Measurements from ENCODE around the gene LRRC3. TPM values are rescaled to one million over a fixed set of nuclear protein-coding genes. Genes with fewer than 3 reads are reported as not detected.

Gene LRRC3
- total RNA-seq = 1 to 10 TPM; 1.7 to 3.1 TPM

GRCh38 chr21:44454747-44455523 lies at the start of gene LRRC3:
Gene LRRC3 (plus strand): TSS chr21:44455510. CDS start chr21:44456645, 1,135 bp downstream.

Small RNA genes within 50 kb of the gene (small RNA-seq; reads per million reads assigned to genes)
- gene RF00285 = 0 reads per million in 2 donors

Other genes with a start within 250 kb of the LRRC3 start
- under 1 TPM in 1 of 2 donors, not detected in 1; under 0.01 TPM for gene ICOSLG, start 214.6 kb upstream of the LRRC3 start, total RNA-seq
- gene DNMT3L, start 193.6 kb upstream of the LRRC3 start, total RNA-seq = not detected
- gene AIRE, start 169.6 kb upstream of the LRRC3 start, total RNA-seq = not detected
- gene PFKL, start 155.5 kb upstream of the LRRC3 start, total RNA-seq = 100 to 1,000 TPM; 109 to 113 TPM
- 10 to 100 TPM in 1 of 2 donors, 1 to 10 TPM in 1; 7.7 to 13.1 TPM for gene CFAP410, start 116.1 kb upstream of the LRRC3 start, total RNA-seq
- gene TRPM2, start 101.9 kb upstream of the LRRC3 start, total RNA-seq = under 1 TPM in 1 of 2 donors, not detected in 1; under 0.01 TPM
- not detected for gene KRTAP10-1, start 84.7 kb downstream of the LRRC3 start, total RNA-seq
- gene KRTAP10-2, start 96.0 kb downstream of the LRRC3 start, total RNA-seq = not detected
- gene KRTAP10-3, start 103.3 kb downstream of the LRRC3 start, total RNA-seq = not detected
- not detected for gene KRTAP10-4, start 118.2 kb downstream of the LRRC3 start, total RNA-seq
- gene KRTAP10-5, start 125.1 kb downstream of the LRRC3 start, total RNA-seq = not detected
- gene KRTAP10-6, start 137.0 kb downstream of the LRRC3 start, total RNA-seq = not detected
- not detected for gene KRTAP10-7, start 145.1 kb downstream of the LRRC3 start, total RNA-seq
- not detected for gene KRTAP10-8, start 156.6 kb downstream of the LRRC3 start, total RNA-seq
- not detected for gene KRTAP10-9, start 171.6 kb downstream of the LRRC3 start, total RNA-seq
- gene KRTAP10-10, start 181.8 kb downstream of the LRRC3 start, total RNA-seq = not detected
- not detected for gene KRTAP10-11, start 190.9 kb downstream of the LRRC3 start, total RNA-seq
- gene KRTAP12-4, start 199.1 kb downstream of the LRRC3 start, total RNA-seq = not detected
- gene KRTAP12-3, start 202.4 kb downstream of the LRRC3 start, total RNA-seq = not detected
- not detected for gene KRTAP12-2, start 211.4 kb downstream of the LRRC3 start, total RNA-seq
- gene KRTAP12-1, start 226.7 kb downstream of the LRRC3 start, total RNA-seq = not detected
- not detected for gene KRTAP10-12, start 241.7 kb downstream of the LRRC3 start, total RNA-seq

All from melanocyte of skin (primary cell).